HFFc6 (cell line): ENCODE results near the gene PAQR4. TPM values are rescaled to one million over a fixed set of nuclear protein-coding genes. Genes with fewer than 3 reads are reported as not detected.

Source experiments
- DNase-seq: peaks from one replicate; pipeline ENCODE4 v3.0.0-alpha.2; 2018
- H3K27ac Mint-ChIP-seq: 2 replicates; pipeline ENCODE4 v1.8.0; 2020; ENCODE audit warnings: mild to moderate bottlenecking, mixed read lengths
- H3K27me3 Mint-ChIP-seq: 2 replicates; pipeline ENCODE4 v1.8.0; 2021; ENCODE audit warnings: mild to moderate bottlenecking, moderate library complexity, mixed read lengths; ENCODE audit not compliant: insufficient read depth
- H3K36me3 Mint-ChIP-seq: 2 replicates; pipeline ENCODE4 v1.8.0; 2021; ENCODE audit warnings: low read depth, mixed read lengths
- H3K4me1 Mint-ChIP-seq: 2 replicates; pipeline ENCODE4 v1.8.0; 2020; ENCODE audit warnings: low read depth, mixed read lengths
- H3K4me3 Mint-ChIP-seq: 2 replicates; pipeline ENCODE4 v1.8.0; 2020; ENCODE audit warnings: mild to moderate bottlenecking, moderate library complexity, mixed read lengths
- H3K9me3 Mint-ChIP-seq: 2 replicates; pipeline ENCODE4 v1.8.0; 2020; ENCODE audit warnings: mild to moderate bottlenecking, mixed read lengths
- CTCF ChIP-seq: fragments of 200-600 bp; sonication (generic); IDR thresholded peaks from 2 replicates; pipeline ENCODE4 v1.5.0; 2021; ENCODE audit warnings: antibody characterized with exemption, mild to moderate bottlenecking
- total RNA-seq, 6 experiments: library from RNA; stranded (reverse); fragmentation: NEBNext Ultra II Directional; extraction: Animal tissue kit (Norgen Biotek cat#: 25700); gene quantifications; 2 replicates in 1 of 6; 3 replicates in 5 of 6; pipeline ENCODE4 v1.2.3, GENCODE V29; 2021

Gene PAQR4
- total RNA-seq, 6 experiments from 2014 or later = 5.7 to 16.5 (median 13.7) TPM

DNA sequence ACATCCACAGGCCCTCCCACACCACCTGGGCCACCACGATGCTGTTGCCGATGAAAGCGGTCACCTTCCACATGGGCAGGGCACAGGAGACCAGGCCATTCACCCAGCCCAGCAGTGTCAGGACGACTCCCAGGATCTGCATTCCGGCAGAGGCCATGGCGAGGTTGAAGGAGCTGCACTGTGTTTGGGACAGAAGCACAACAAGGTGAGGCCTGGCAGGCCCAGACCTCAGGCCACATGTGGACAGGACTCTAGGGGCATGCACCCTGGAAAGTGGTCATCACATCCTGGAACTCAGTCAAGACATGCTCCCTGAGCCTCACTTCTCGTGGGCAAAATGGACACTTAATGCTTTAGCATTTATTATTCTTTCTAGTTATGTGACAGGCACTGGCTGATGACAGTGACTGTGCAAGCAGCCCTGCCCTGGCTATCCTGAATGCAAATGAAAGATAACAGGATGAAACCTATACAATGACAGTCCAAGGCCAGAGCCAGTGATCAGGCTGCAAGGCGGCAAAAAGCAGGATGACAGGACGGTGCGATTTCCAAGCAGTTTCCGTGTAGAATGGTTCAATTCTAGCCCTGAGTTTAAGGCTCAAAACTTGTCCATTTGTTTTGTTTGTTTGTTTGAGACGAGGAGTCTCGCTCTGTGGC, 46.8 kb downstream of the PAQR4 start:
- Mint-ChIP-seq H3K4me1 (peaks cover 18% of the 10 kb centered on the region), H3K36me3 (peaks cover 9% of the 10 kb centered on the region; the same call in 1 of the 2 replicates), H3K9me3 (no peaks in the 10 kb centered on the region), H3K27ac (no peak overlapping the region), H3K4me3 (no peak overlapping the region), H3K27me3 (peaks cover 29% of the 10 kb centered on the region)
- no peak for DNase-seq
- TF ChIP-seq CTCF = no peak

GRCh38 chr16:3017344-3017743, 48.2 kb downstream of the PAQR4 start:
- Mint-ChIP-seq H3K4me1 (peaks cover 25% of the 10 kb centered on the region), H3K27ac (no peak overlapping the region), H3K36me3 (peaks cover 22% of the 10 kb centered on the region), H3K4me3 (no peak overlapping the region), H3K27me3 (peaks cover 27% of the 10 kb centered on the region), H3K9me3 (no peaks in the 10 kb centered on the region)
- DNase-seq = no peak
- no peak for TF ChIP-seq CTCF

GRCh38 chr16:3017794-3018506, 48.8 kb downstream of the PAQR4 start, which contains the start of gene CLDN6:
CLDN6 (minus strand) TSS chr16:3018183; CDS start chr16:3016021, 2,162 bp downstream.
- peaks cover 25% of the 10 kb centered on the region for H3K4me1 Mint-ChIP-seq
- H3K4me3 Mint-ChIP-seq = no peak within 1 kb of the TSS
- no peak within 1 kb of the TSS for H3K27ac Mint-ChIP-seq

DNA sequence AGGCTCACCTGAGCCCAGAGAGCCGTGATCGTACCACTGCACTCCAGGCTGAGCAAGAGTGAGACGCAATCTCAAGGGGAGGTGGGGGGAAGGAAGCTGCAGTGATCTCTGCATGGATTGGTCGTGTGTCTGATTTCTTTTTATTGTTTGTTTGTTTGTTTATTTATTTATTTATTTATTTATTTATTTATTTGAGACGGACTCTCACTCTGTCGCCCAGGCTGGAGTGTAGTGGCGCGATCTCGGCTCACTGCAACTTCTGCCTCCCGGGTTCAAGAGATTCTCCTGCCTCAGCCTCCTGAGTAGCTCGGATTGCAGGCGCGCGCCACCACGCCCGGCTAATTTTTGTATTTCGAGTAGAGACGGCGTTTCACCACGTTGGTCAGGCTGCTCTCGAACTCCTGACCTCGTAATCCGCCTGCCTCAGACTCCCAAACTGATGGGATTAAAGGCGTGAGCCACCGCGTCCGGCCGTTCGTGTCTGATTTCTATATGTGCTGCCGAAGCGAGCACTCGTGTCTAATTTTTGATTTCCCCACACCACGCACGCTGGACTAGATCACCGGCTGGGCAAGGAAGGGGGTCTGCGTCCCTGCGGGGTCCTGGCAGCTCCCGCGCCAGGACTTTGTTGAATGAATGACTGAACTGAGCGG, 50.6 kb downstream of the PAQR4 start:
- H3K27ac Mint-ChIP-seq = peak overlapping the region; percentile 98

More at GRCh38 chr16:3017794-3018506, 48.8 kb downstream of the PAQR4 start, which contains the start of gene CLDN6:
- no peak for DNase-seq
- Mint-ChIP-seq H3K36me3 (peaks cover 28% of the 10 kb centered on the region), H3K9me3 (no peaks in the 10 kb centered on the region), H3K27me3 (peaks cover 27% of the 10 kb centered on the region)
- peak; percentile 61 for TF ChIP-seq CTCF

More for the DNA sequence above, 50.6 kb downstream of the PAQR4 start:
- Mint-ChIP-seq H3K4me3 (peak overlapping the region; percentile 99), H3K9me3 (peaks cover 11% of the 10 kb centered on the region), H3K4me1 (peaks cover 33% of the 10 kb centered on the region), H3K27me3 (peaks cover 31% of the 10 kb centered on the region), H3K36me3 (peaks cover 35% of the 10 kb centered on the region)
- DNase-seq = no peak
- TF ChIP-seq CTCF = no peak
